SU-DHL-6 (cell line): ENCODE data around the gene ELAVL1.

Experiments used
- H2AFZ ChIP-seq: fragments of 200-600 bp; sonication (generic); 2 replicates; pipeline ENCODE4 v1.6.1; 2014; ENCODE audit warnings: low read depth, mild to moderate bottlenecking, moderate library complexity, mixed read lengths, antibody characterized with exemption, low read length; ENCODE audit not compliant: severe bottlenecking
- H3F3A ChIP-seq: fragments of 200-600 bp; shearing (Covaris generic); 2 replicates; pipeline ENCODE4 v1.6.0; 2016; ENCODE audit warnings: antibody characterized with exemption, mild to moderate bottlenecking; ENCODE audit not compliant: insufficient read depth
- H3K27ac ChIP-seq: fragments of 200-600 bp; sonication (generic); 2 replicates; pipeline ENCODE4 v1.5.1; 2016; ENCODE audit warnings: low read depth, mild to moderate bottlenecking, low read length, moderate library complexity, mixed read lengths
- H3K27me3 ChIP-seq: fragments of 200-600 bp; sonication (generic), shearing (Covaris generic); 2 replicates; pipeline ENCODE4 v1.6.0; 2014; ENCODE audit warnings: mild to moderate bottlenecking, low read length
- H3K36me3 ChIP-seq: fragments of 200-600 bp; sonication (generic); 2 replicates; pipeline ENCODE4 v1.6.1; 2014; ENCODE audit warnings: mild to moderate bottlenecking, low read length, mixed read lengths
- H3K4me2 ChIP-seq: fragments of 300-600, 200-600 bp; shearing (Covaris generic), sonication (generic); 2 replicates; pipeline ENCODE4 v1.6.0; 2014; ENCODE audit warnings: low read length, low read depth, mild to moderate bottlenecking; ENCODE audit not compliant: poor library complexity, severe bottlenecking
- H3K4me3 ChIP-seq: fragments of 200-600 bp; sonication (generic); 2 replicates; pipeline ENCODE4 v1.5.1; 2014; ENCODE audit warnings: antibody characterized with exemption, low read length, mild to moderate bottlenecking, mixed read lengths; ENCODE audit not compliant: insufficient read depth, poor library complexity, severe bottlenecking
- H3K79me2 ChIP-seq: fragments of 200-600 bp; sonication (generic); 2 replicates; pipeline ENCODE4 v1.6.1; 2014; ENCODE audit warnings: mild to moderate bottlenecking, low read length, moderate library complexity; ENCODE audit not compliant: insufficient read depth
- H3K9ac ChIP-seq: fragments of 200-600 bp; sonication (generic); 2 replicates; pipeline ENCODE4 v1.7.0; 2014; ENCODE audit warnings: mild to moderate bottlenecking, low read length
- H3K9me2 ChIP-seq: fragments of 200-600 bp; sonication (generic); replicated peaks from 2 replicates; pipeline ENCODE4 v1.6.1; 2014; ENCODE audit warnings: low read length; ENCODE audit not compliant: insufficient read depth
- H3K9me3 ChIP-seq: fragments of 200-600 bp; sonication (generic); 2 replicates; pipeline ENCODE4 v1.6.1; 2014; ENCODE audit warnings: low read length, mixed read lengths; ENCODE audit not compliant: insufficient read depth
- H4K20me1 ChIP-seq: fragments of 200-600 bp; sonication (generic); 2 replicates; pipeline ENCODE4 v1.6.1; 2014; ENCODE audit warnings: low read depth, mild to moderate bottlenecking, antibody characterized with exemption, low read length, moderate library complexity, mixed read lengths
- CTCF ChIP-seq: fragments of 200-600 bp; sonication (generic); IDR thresholded peaks from one replicate; pipeline ENCODE4 v1.5.1; 2017; ENCODE audit warnings: antibody characterized with exemption, mild to moderate bottlenecking, low read length, moderate library complexity; ENCODE audit not compliant: insufficient read depth, poor library complexity, severe bottlenecking
- EZH2phosphoT487 ChIP-seq: fragments of 200-600 bp; sonication (generic), shearing (Covaris generic); conservative IDR thresholded peaks from 2 replicates; pipeline ENCODE4 v1.6.1; 2018; ENCODE audit warnings: mild to moderate bottlenecking, antibody characterized with exemption, low read length, moderate library complexity, mixed read lengths

ELAVL1 gene

GRCh38 chr19:7987114-7987768, 18.2 kb downstream of the ELAVL1 start:
- no peak for TF ChIP-seq CTCF
- no peak for TF ChIP-seq EZH2phosphoT487
- Histone ChIP-seq H3K9me2 (no peaks in the 10 kb centered on the region), H3K79me2 (peaks cover 50% of the 10 kb centered on the region)

GRCh38 chr19:7986321-7987113, 18.9 kb downstream of the ELAVL1 start:
- Histone ChIP-seq H3K27ac (no peak overlapping the region), H2AFZ (no peak overlapping the region), H3K9me2 (no peaks in the 10 kb centered on the region), H3F3A (no peaks in the 10 kb centered on the region), H3K4me3 (no peak overlapping the region), H3K9me3 (no peaks in the 10 kb centered on the region), H4K20me1 (no peaks in the 10 kb centered on the region), H3K36me3 (0 out of 2 replicates have a peak, but pooled peaks cover 3% of the 10 kb centered on the region), H3K79me2 (peaks cover 46% of the 10 kb centered on the region), H3K9ac (no peak overlapping the region), H3K4me2 (no peak overlapping the region), H3K27me3 (no peaks in the 10 kb centered on the region)
- TF ChIP-seq CTCF (no peak), EZH2phosphoT487 (no peak)

More at GRCh38 chr19:7987114-7987768, 18.2 kb downstream of the ELAVL1 start:
- H3F3A ChIP-seq = no peaks in the 10 kb centered on the region
- no peaks in the 10 kb centered on the region for H3K27me3 ChIP-seq
- peaks cover under 1% of the 10 kb centered on the region; the same call in 1 of the 2 replicates for H4K20me1 ChIP-seq
- no peak overlapping the region for H3K4me2 ChIP-seq
- no peaks in the 10 kb centered on the region for H3K9me3 ChIP-seq
- H3K9ac ChIP-seq = no peak overlapping the region
- 0 out of 2 replicates have a peak, but pooled peaks cover 3% of the 10 kb centered on the region for H3K36me3 ChIP-seq
- H3K4me3 ChIP-seq = no peak overlapping the region
- H2AFZ ChIP-seq = no peak overlapping the region
- H3K27ac ChIP-seq = no peak overlapping the region

- TF ChIP-seq EZH2phosphoT487 (no peak), CTCF (no peak)
- no peak overlapping the region for H2AFZ ChIP-seq
- H3F3A ChIP-seq = no peaks in the 10 kb centered on the region
- H3K36me3 ChIP-seq = 0 out of 2 replicates have a peak, but pooled peaks cover 3% of the 10 kb centered on the region
- no peaks in the 10 kb centered on the region for H3K9me3 ChIP-seq
- H3K27ac ChIP-seq = no peak overlapping the region
- H3K79me2 ChIP-seq = peaks cover 46% of the 10 kb centered on the region
- H3K27me3 ChIP-seq = no peaks in the 10 kb centered on the region
- no peak overlapping the region for H3K4me3 ChIP-seq
- H3K9ac ChIP-seq = no peak overlapping the region
- H4K20me1 ChIP-seq = no peaks in the 10 kb centered on the region
- no peak overlapping the region for H3K4me2 ChIP-seq
- no peaks in the 10 kb centered on the region for H3K9me2 ChIP-seq
These were observed 19.9 kb downstream of the ELAVL1 start for GRCh38 chr19:7985481-7985911.
